OCI-LY3 (cell line): ENCODE data around the gene SASS6.

Experiments
- H2AFZ ChIP-seq: fragments of 200-600, 300-600 bp; shearing (Covaris generic); 2 replicates; pipeline ENCODE4 v1.6.0; 2014; ENCODE audit warnings: antibody characterized with exemption, low read depth, low read length
- H3K27ac ChIP-seq: fragments of 200-600, 300-600 bp; sonication (generic); 2 replicates; pipeline ENCODE4 v1.5.1; 2014; ENCODE audit warnings: mild to moderate bottlenecking, low read length, moderate library complexity, mixed read lengths
- H3K27me3 ChIP-seq: fragments of 200-600, 300-600 bp; sonication (generic); 2 replicates; pipeline ENCODE4 v1.6.1; 2014; ENCODE audit warnings: low read depth, low read length, mixed read lengths
- H3K36me3 ChIP-seq: fragments of 200-600, 300-600 bp; sonication (generic); replicated peaks from 2 replicates; pipeline ENCODE3; 2014; ENCODE audit warnings: low read depth, low read length, mixed read lengths
- H3K4me1 ChIP-seq: fragments of 300-600, 200-600 bp; sonication (generic); 2 replicates; pipeline ENCODE4 v1.6.1; 2014; ENCODE audit warnings: low read length, mixed read lengths
- H3K4me2 ChIP-seq: fragments of 200-600, 300-600 bp; sonication (generic); 2 replicates; pipeline ENCODE4 v1.6.1; 2014; ENCODE audit warnings: low read length, mixed read lengths
- H3K4me3 ChIP-seq: fragments of 300-600, 200-600 bp; sonication (generic); 2 replicates; pipeline ENCODE4 v1.5.1; 2014; ENCODE audit warnings: antibody characterized with exemption, mild to moderate bottlenecking, low read length, moderate library complexity
- H3K79me2 ChIP-seq: fragments of 300-600, 200-600 bp; shearing (Covaris generic); 2 replicates; pipeline ENCODE4 v1.6.1; 2014; ENCODE audit warnings: mild to moderate bottlenecking, low read length, mixed read lengths
- H3K9ac ChIP-seq: fragments of 300-600, 200-600 bp; shearing (Covaris generic); 2 replicates; pipeline ENCODE4 v1.6.0; 2014; ENCODE audit warnings: mild to moderate bottlenecking, low read length, moderate library complexity
- H3K9me3 ChIP-seq: fragments of 200-600, 300-600 bp; shearing (Covaris generic); 2 replicates; pipeline ENCODE4 v1.6.1; 2014; ENCODE audit warnings: low read length, mixed read lengths; ENCODE audit not compliant: insufficient read depth
- H4K20me1 ChIP-seq: fragments of 200-600, 300-600 bp; sonication (generic); 2 replicates; pipeline ENCODE4 v1.6.1; 2016; ENCODE audit warnings: low read length, mixed read lengths; ENCODE audit not compliant: insufficient read depth
- EZH2phosphoT487 ChIP-seq: fragments of 200-600 bp; shearing (Covaris generic); IDR thresholded peaks from 2 replicates; pipeline ENCODE4 v1.6.1; 2018; ENCODE audit warnings: antibody characterized with exemption, mixed run types, low read depth
- TF ChIP-seq, protein P1 (sequence below): fragments of 200-600, 300-600 bp; sonication (generic); IDR thresholded peaks from 2 replicates; pipeline ENCODE4 v1.5.1; 2014; ENCODE audit warnings: antibody characterized with exemption, low read length, low read depth

Gene SASS6

DNA sequence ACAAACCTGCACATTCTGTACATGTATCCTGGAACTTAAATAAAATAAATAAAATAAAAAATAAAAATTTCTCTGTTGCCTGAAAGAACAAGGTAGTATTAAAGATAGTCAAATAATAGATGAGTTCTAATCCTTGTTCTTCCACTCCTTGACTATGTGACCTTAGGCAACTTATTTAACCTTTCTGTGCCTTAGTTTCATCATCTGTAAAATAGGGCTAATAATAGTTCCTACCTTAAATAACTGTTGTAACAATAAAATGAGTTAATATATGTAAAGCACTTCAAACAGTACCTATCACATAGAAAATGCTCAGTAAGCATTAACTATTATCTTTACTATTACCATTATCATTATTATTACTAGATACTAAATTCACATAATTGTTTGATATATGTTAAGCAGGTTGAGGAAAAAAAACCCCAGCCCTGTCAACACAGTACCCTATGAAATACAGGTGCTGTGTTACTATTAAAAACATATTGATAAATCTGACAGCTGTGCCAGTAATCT is 23.1 kb downstream of the SASS6 start:
- TF ChIP-seq EZH2phosphoT487: no peak
- Histone ChIP-seq H3K36me3 (no peaks in the 10 kb centered on the region), H3K4me1 (no peaks in the 10 kb centered on the region), H3K27me3 (no peaks in the 10 kb centered on the region), H3K9ac (no peak overlapping the region), H2AFZ (no peak overlapping the region), H3K4me2 (no peak overlapping the region), H3K79me2 (no peaks in the 10 kb centered on the region), H3K9me3 (no peaks in the 10 kb centered on the region), H4K20me1 (no peaks in the 10 kb centered on the region), H3K27ac (no peak overlapping the region), H3K4me3 (no peak overlapping the region)

DNA sequence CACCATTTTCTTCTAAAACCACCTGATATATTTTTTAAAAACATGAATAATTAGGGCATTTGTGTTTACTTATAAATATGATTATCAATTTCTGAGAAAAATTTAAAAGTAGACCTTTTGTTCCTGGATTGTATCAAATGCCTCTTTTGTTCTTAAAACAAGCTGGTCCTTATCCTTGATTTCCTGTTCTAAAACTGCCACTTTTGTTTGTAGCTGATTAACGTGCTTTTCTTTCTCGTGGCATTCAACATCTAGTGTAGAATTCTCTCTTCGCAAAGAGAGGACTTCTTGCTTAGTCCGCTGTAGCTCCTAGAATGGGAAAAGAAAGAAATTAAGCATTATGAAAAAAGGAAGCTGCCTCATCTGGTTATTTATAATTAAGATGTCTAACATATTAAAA is 25.0 kb downstream of the SASS6 start:
- Histone ChIP-seq H3K9me3 (no peaks in the 10 kb centered on the region), H3K4me3 (no peak overlapping the region), H3K79me2 (no peaks in the 10 kb centered on the region), H3K27me3 (no peaks in the 10 kb centered on the region), H3K9ac (no peak overlapping the region), H3K27ac (no peak overlapping the region), H3K36me3 (no peaks in the 10 kb centered on the region), H4K20me1 (no peaks in the 10 kb centered on the region), H2AFZ (no peak overlapping the region), H3K4me2 (no peak overlapping the region), H3K4me1 (no peaks in the 10 kb centered on the region)
- no peak for TF ChIP-seq EZH2phosphoT487
- TF ChIP-seq, protein P1, sequence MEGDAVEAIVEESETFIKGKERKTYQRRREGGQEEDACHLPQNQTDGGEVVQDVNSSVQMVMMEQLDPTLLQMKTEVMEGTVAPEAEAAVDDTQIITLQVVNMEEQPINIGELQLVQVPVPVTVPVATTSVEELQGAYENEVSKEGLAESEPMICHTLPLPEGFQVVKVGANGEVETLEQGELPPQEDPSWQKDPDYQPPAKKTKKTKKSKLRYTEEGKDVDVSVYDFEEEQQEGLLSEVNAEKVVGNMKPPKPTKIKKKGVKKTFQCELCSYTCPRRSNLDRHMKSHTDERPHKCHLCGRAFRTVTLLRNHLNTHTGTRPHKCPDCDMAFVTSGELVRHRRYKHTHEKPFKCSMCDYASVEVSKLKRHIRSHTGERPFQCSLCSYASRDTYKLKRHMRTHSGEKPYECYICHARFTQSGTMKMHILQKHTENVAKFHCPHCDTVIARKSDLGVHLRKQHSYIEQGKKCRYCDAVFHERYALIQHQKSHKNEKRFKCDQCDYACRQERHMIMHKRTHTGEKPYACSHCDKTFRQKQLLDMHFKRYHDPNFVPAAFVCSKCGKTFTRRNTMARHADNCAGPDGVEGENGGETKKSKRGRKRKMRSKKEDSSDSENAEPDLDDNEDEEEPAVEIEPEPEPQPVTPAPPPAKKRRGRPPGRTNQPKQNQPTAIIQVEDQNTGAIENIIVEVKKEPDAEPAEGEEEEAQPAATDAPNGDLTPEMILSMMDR: no peak

DNA sequence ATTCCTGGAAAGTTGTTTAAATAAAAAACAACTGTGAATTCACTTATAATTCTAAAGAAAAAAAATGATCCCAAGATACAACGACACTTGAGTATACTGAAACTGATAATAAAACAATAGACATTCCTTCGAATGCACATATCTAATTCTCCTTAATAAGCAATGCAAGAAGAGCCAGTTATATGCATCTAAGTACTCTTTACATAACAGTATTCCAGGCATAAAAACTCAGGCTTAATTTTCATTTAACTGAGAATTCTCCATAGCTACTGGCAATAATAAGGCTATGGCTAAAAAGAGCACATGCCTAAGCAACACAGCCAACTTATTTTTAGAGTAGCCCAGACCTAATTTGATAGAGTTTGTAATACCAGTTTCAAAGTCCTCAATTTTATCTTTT is 31.2 kb downstream of the SASS6 start:
- no peak overlapping the region for H3K4me3 ChIP-seq
- no peaks in the 10 kb centered on the region for H3K79me2 ChIP-seq
- peaks cover 10% of the 10 kb centered on the region for H3K36me3 ChIP-seq
- H2AFZ ChIP-seq: no peak overlapping the region
- H4K20me1 ChIP-seq: no peaks in the 10 kb centered on the region
- TF ChIP-seq EZH2phosphoT487: no peak
- TF ChIP-seq, protein P1: no peak
- H3K9me3 ChIP-seq: no peaks in the 10 kb centered on the region
- no peaks in the 10 kb centered on the region for H3K4me1 ChIP-seq
- no peak overlapping the region for H3K9ac ChIP-seq
- no peaks in the 10 kb centered on the region for H3K27me3 ChIP-seq
- H3K27ac ChIP-seq: no peak overlapping the region
- H3K4me2 ChIP-seq: no peak overlapping the region

DNA sequence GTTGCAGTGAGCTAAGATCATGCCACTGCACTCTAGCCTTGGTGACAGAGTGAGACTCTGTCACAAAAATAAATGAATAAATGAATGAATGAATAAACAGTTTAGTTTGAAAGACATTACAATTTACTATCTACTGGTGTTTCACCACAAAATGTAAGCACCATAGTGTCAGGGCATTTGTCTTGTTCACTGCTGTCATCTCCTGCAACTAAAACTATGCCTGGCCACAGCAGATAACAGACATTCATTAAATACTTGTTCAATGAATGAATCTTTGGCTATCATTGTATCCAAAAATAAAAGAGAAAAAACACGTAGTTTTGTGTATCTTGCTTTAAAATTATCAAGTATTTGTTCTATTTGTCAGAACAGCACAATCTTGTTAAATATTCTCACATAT is 32.5 kb downstream of the SASS6 start:
- H2AFZ ChIP-seq: no peak overlapping the region
- no peak overlapping the region for H3K27ac ChIP-seq
- H3K27me3 ChIP-seq: no peaks in the 10 kb centered on the region
- H3K9me3 ChIP-seq: no peaks in the 10 kb centered on the region
- H3K9ac ChIP-seq: no peak overlapping the region
- H3K36me3 ChIP-seq: peaks cover 16% of the 10 kb centered on the region
- no peak for TF ChIP-seq EZH2phosphoT487
- TF ChIP-seq, protein P1: no peak
- H3K4me1 ChIP-seq: no peaks in the 10 kb centered on the region
- no peak overlapping the region for H3K4me3 ChIP-seq
- no peak overlapping the region for H3K4me2 ChIP-seq
- H3K79me2 ChIP-seq: no peaks in the 10 kb centered on the region
- H4K20me1 ChIP-seq: no peaks in the 10 kb centered on the region
